ENCODE measurements around the gene SYNGR2. TPM values are rescaled to one million over a fixed set of nuclear protein-coding genes. Genes with fewer than 3 reads are reported as not detected.

The SYNGR2 gene
- total RNA-seq, 4 donors from 2014 or later = 47.9 to 83.8 (median 70.7) TPM

GRCh38 chr17:78124081-78124835 lies 44.1 kb upstream of the SYNGR2 start:
- Histone ChIP-seq H3K27ac (no peak overlapping the region), H3K4me3 (replicated peaks in 1 of 3) (no peak overlapping the region), H3K4me1 (peaks cover 18 to 30% of the 10 kb centered on the region in 2 donors), H3K36me3 (no peaks in the 10 kb centered on the region), H3K27me3 (no peaks in the 10 kb centered on the region), H3K9me3 (no peaks in the 10 kb centered on the region)
- DNase-seq = no peak
- intact Hi-C loops (cut with DNase I) = no loop called here
- WGBS, 2 donors = 91 to 92% methylated on average over 20 to 21 of the region's 30 CpGs
- TF ChIP-seq POLR2A (IDR thresholded peaks at IDR 0.05) (no peak), CTCF (IDR thresholded peaks at IDR 0.05) (no peak)

DNA sequence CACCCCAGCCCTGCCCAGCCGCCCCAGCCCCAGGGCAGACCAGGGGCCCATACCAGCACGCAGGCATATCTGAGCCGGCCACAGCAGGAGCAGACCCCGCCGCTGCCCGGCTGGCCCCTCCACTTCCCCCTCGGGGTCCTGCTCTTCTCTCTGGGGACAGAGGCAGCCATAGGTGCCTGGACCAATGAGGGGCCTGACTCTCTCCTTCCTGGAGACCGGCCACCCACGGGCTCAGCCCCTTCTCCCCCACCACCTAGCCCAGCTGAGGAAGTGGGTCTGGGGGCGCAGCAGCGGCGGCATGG lies 43.6 kb upstream of the SYNGR2 start:
- TF ChIP-seq POLR2A (IDR thresholded peaks at IDR 0.05) = no peak
- TF ChIP-seq CTCF (IDR thresholded peaks at IDR 0.05) = no peak
- Histone ChIP-seq H3K4me1 (peaks cover 18 to 35% of the 10 kb centered on the region in 2 donors), H3K9me3 (no peaks in the 10 kb centered on the region), H3K27ac (no peak overlapping the region), H3K27me3 (no peaks in the 10 kb centered on the region), H3K36me3 (no peaks in the 10 kb centered on the region), H3K4me3 (replicated peaks in 1 of 3) (no peak overlapping the region)
- intact Hi-C loops (cut with DNase I) = loop anchor here (5.0 kb wide), 1 partner anchor 48 kb away; no protein-coding TSS in a partner anchor
- WGBS, 2 donors = 81 to 100% methylated on average over 1 to 5 of the region's 12 CpGs
- no peak for DNase-seq

- Histone ChIP-seq H3K27ac (no peak overlapping the region), H3K27me3 (no peaks in the 10 kb centered on the region), H3K4me3 (replicated peaks in 1 of 3) (no peak overlapping the region), H3K9me3 (no peaks in the 10 kb centered on the region), H3K4me1 (peaks cover 18 to 39% of the 10 kb centered on the region in 2 donors), H3K36me3 (no peaks in the 10 kb centered on the region)
- WGBS, 2 donors = 75 to 80% methylated on average over 5 to 22 of the region's 39 CpGs
- no peak for TF ChIP-seq POLR2A (IDR thresholded peaks at IDR 0.05)
- no peak for TF ChIP-seq CTCF (IDR thresholded peaks at IDR 0.05)
- intact Hi-C loops (cut with DNase I) = loop anchor here (5.0 kb wide), 1 partner anchor 47 kb away; no protein-coding TSS in a partner anchor
- DNase-seq = no peak
Observed at GRCh38 chr17:78125138-78125913, 43.1 kb upstream of the SYNGR2 start.

DNA sequence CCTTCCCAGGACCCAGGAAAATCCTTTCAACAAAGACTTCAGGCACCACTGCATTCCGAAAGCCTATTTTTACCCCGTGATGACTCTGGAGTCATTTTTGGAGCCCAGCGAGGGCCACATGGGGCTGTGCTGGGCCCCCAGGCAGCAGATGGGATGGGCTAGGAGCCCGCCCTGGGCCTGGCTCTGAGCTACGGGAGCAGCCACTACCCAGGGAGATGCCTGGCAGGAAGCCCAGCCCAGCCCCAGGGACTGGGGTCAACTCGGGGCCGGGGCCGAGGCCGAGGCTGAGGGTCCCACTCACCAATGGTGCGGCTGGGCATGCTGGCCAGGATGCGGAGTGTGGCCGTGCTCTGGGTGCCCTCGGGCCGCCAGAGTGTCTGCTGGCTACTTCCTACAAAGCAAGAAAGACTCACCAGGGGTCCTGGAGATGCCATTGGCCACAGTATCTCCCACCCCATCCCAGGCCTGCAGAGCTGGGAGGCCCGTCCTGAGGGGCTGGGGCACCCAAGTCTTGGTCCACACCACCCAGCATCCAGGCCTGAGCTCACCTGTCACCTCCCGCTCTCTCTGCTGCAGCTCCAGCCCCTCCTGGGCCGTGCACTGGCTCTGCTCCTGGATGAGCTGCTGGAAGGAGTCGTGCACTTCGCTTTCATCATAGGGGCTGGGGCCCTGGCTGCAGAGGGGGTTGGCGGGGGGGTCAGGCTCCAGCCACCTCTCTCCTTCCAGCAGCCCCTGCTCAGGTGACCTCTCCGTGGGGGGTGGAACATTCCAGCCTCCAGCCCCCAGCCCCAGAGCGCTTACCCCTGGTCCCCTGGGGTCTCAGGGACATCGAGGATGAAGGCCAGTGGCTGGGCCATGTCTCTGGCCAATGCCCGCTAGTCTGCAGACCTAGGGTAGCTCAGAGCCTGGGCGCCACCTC lies 42.1 kb upstream of the SYNGR2 start:
- Histone ChIP-seq H3K4me3 (replicated peaks in 1 of 3) (no peak overlapping the region), H3K36me3 (no peaks in the 10 kb centered on the region), H3K9me3 (no peaks in the 10 kb centered on the region), H3K27ac (peak overlapping the region in 1 of 3 donors; percentile 12), H3K4me1 (peaks cover 18 to 47% of the 10 kb centered on the region in 2 donors), H3K27me3 (no peaks in the 10 kb centered on the region)
- 80 to 85% methylated on average over 9 to 15 of the region's 25 CpGs for WGBS, 2 donors
- TF ChIP-seq POLR2A (IDR thresholded peaks at IDR 0.05) (no peak), CTCF (IDR thresholded peaks at IDR 0.05) (no peak)
- DNase-seq = no peak
- intact Hi-C loops (cut with DNase I) = loop anchor here (5.0 kb wide), 1 partner anchor 46 kb away; no protein-coding TSS in a partner anchor

All from thyroid gland (tissue), 4 donors.